K562 (cell line): ENCODE data around the gene SHOC1. TPM values are rescaled to one million over a fixed set of nuclear protein-coding genes. Genes with fewer than 3 reads are reported as not detected.
A peak's percentile ranks its signal among the peaks of the same experiment; 100 is the strongest.

Experiments
- ATAC-seq: fragments of 200-7000 bp; cut with Tn5 transposase; 3 replicates; pipeline ENCODE4 v1.9.1; 2020; ENCODE audit warnings: moderate library complexity
- BruUV-seq: library from RNA; stranded (reverse); fragments of 400-500 nt; replicated peaks from 2 replicates; lab custom pipeline; 2021; lab: Mats Ljungman, UMichigan
- CTCF ChIA-PET: fragments of 300-600 bp; formaldehyde crosslinking; extraction: SDS; loops from one replicate; lab custom pipeline; 2021; ENCODE audit warnings: low intra/inter-chr PET ratio; lab: Yijun Ruan, JAX
- POLR2A ChIA-PET: fragments of 300-600, 350-650 bp; sonication (Branson Sonifier 250); formaldehyde crosslinking; extraction: SDS; loops from one replicate; lab custom pipeline; 2021; ENCODE audit warnings: antibody characterized with exemption, inconsistent platforms; lab: Yijun Ruan, JAX
- DNase-seq, 4 experiments: peaks; one replicate each; pipeline versions ENCODE4 v3.0.0 to v3.0.0-alpha.2; 2011 to 2018; ENCODE audit warnings: low spot score in 3 of 4, mixed read lengths in 3 of 4; ENCODE audit errors: extremely low read depth in 1 of 4
- FAIRE-seq: peaks from 2 replicates; lab custom pipeline; 2011; peaks lifted over from hg19 to GRCh38; lab: Jason Lieb, UNC
- H2AFZ ChIP-seq: 2 replicates; pipeline ENCODE4 v1.6.0; 2011; ENCODE audit warnings: low read depth, low read length, control low read depth, inconsistent platforms
- H3K27ac ChIP-seq: fragments of 200-600 bp; 3 replicates; pipeline ENCODE4 v1.8.0; 2011; ENCODE audit warnings: low read depth, mild to moderate bottlenecking, control low read depth, inconsistent platforms, low read length, moderate library complexity, mixed read lengths; ENCODE audit errors: extremely low read depth
- H3K27me3 ChIP-seq, 2 experiments: fragments of 300-600 bp in 1 of 2; 2 replicates in 1 of 2; 3 replicates in 1 of 2; pipeline versions ENCODE4 v1.6.0 to v1.8.0; 2011; ENCODE audit warnings: inconsistent platforms in 2 of 2, low read length in 2 of 2, mild to moderate bottlenecking in 1 of 2, mixed read lengths in 1 of 2, moderate library complexity in 1 of 2; ENCODE audit not compliant: control insufficient read depth in 2 of 2, insufficient read depth in 2 of 2
- H3K36me3 ChIP-seq: fragments of 300-600 bp; 3 replicates; pipeline ENCODE4 v1.8.0; 2011; ENCODE audit warnings: mild to moderate bottlenecking, low read length, inconsistent platforms; ENCODE audit not compliant: control insufficient read depth, insufficient read depth
- H3K4me1 ChIP-seq, 2 experiments: fragments of 200-600 bp in 1 of 2; replicated peaks in 1 of 2; 2 replicates in 1 of 2; 3 replicates in 1 of 2; pipeline versions ENCODE4 v1.5.1 to v1.8.0; 2011; ENCODE audit warnings: inconsistent platforms in 2 of 2, low read length in 2 of 2, mild to moderate bottlenecking in 1 of 2, mixed read lengths in 1 of 2, moderate library complexity in 1 of 2; ENCODE audit not compliant: control insufficient read depth in 2 of 2, insufficient read depth in 2 of 2
- H3K4me2 ChIP-seq: 2 replicates; pipeline ENCODE4 v1.6.1; 2011; ENCODE audit warnings: low read length, control low read depth, inconsistent platforms, mixed read lengths; ENCODE audit not compliant: insufficient read depth
- H3K4me3 ChIP-seq: fragments of 200-600 bp; sonication (generic), shearing (Covaris generic); 2 replicates; pipeline ENCODE4 v1.5.1; 2016; ENCODE audit warnings: control low read depth, inconsistent platforms
- H3K79me2 ChIP-seq: fragments of 200-600 bp; 3 replicates; pipeline ENCODE4 v1.8.0; 2011; ENCODE audit warnings: low read length, inconsistent platforms; ENCODE audit not compliant: control insufficient read depth, insufficient read depth
- H3K9ac ChIP-seq, 2 experiments: 2 replicates each; pipeline versions ENCODE4 v1.6.0 to v1.6.1; 2011; ENCODE audit warnings: low read depth in 2 of 2, low read length in 2 of 2, control low read depth in 1 of 2, inconsistent platforms in 1 of 2, mild to moderate bottlenecking in 1 of 2, mixed read lengths in 1 of 2; ENCODE audit not compliant: insufficient read depth in 1 of 2
- H3K9me1 ChIP-seq: one replicate; pipeline ENCODE4 v1.6.0; 2011; ENCODE audit warnings: inconsistent platforms, mild to moderate bottlenecking, low read length, moderate library complexity; ENCODE audit not compliant: control insufficient read depth, insufficient read depth
- H3K9me3 ChIP-seq: replicated peaks from 2 replicates; pipeline ENCODE4 v1.5.1; 2011; ENCODE audit warnings: low read depth, low read length, inconsistent platforms; ENCODE audit not compliant: control insufficient read depth, insufficient read depth
- H4K20me1 ChIP-seq: replicated peaks from 2 replicates; pipeline ENCODE4 v1.6.1; 2011; ENCODE audit warnings: low read length, inconsistent platforms, mixed read lengths; ENCODE audit not compliant: control insufficient read depth, insufficient read depth
- CC2D1A ChIP-seq: fragments of 450-650 bp; IDR thresholded peaks from 2 replicates; pipeline ENCODE4 v1.6.1; 2017; ENCODE audit warnings: mild to moderate bottlenecking
- DACH1 ChIP-seq: fragments of 450-650 bp; IDR thresholded peaks from 2 replicates; pipeline ENCODE4 v1.6.1; 2018; ENCODE audit not compliant: partially characterized antibody
- FOSL1 ChIP-seq: fragments of 200-800 bp; sonication (Bioruptor generic); conservative IDR thresholded peaks from 2 replicates; pipeline ENCODE4 v1.6.1; 2016; ENCODE audit warnings: missing genetic modification characterization, missing compliant biosample characterization
- HDAC1 ChIP-seq, 2 experiments: fragments of 450-650 bp; IDR thresholded peaks; 2 replicates each; pipeline ENCODE4 v1.6.1; 2016 to 2017; ENCODE audit warnings: inconsistent platforms in 1 of 2, mild to moderate bottlenecking in 1 of 2, moderate library complexity in 1 of 2
- RUNX1 ChIP-seq: sonication (generic); IDR thresholded peaks from 2 replicates; pipeline ENCODE4 v1.6.1; 2016; ENCODE audit warnings: antibody characterized with exemption, low read depth
- SNIP1 ChIP-seq: fragments of 450-650 bp; IDR thresholded peaks from 2 replicates; pipeline ENCODE4 v1.7.1; 2017; ENCODE audit warnings: low read depth, mild to moderate bottlenecking
- SNRNP70 ChIP-seq: fragments of 200-400 bp; formaldehyde crosslinking; optimal IDR thresholded peaks from 2 replicates; pipeline ENCODE3; 2017; ENCODE audit warnings: low read depth, low read length
- ZC3H11A ChIP-seq: IDR thresholded peaks from 2 replicates; pipeline ENCODE4 v1.6.1; 2012; ENCODE audit warnings: low read depth, low read length, improper control_type of control experiment
- ZNF23 ChIP-seq: fragments of 250-450 bp; sonication (Bioruptor Pico); IDR thresholded peaks from 2 replicates; pipeline ENCODE4 v1.4.0; 2020; ENCODE audit warnings: mild to moderate bottlenecking
- ZNF263 ChIP-seq: sonication (generic); formaldehyde crosslinking; IDR thresholded peaks from 2 replicates; pipeline ENCODE4 v1.8.0; 2022; ENCODE audit warnings: mild to moderate bottlenecking, missing genetic modification reagents, borderline replicate concordance
- ZNF354B ChIP-seq: fragments of 250-450 bp; sonication (Bioruptor Pico); IDR thresholded peaks from 2 replicates; pipeline ENCODE4 v1.4.0; 2020
- ZNF707 ChIP-seq: fragments of 250-450 bp; sonication (Bioruptor Pico); conservative IDR thresholded peaks from 2 replicates; pipeline ENCODE4 v1.8.0; 2022; ENCODE audit warnings: inconsistent platforms, mild to moderate bottlenecking, moderate library complexity
- WGBS: fragments of 100-300 bp; shearing (Covaris generic); methylation state at CpG from one replicate; pipeline ENCODE4 v1.1.6; 2016; ENCODE audit warnings: low coverage, mixed read lengths; ENCODE audit not compliant: insufficient coverage; ENCODE audit errors: missing lambda C conversion rate; 5-methylcytosine and 5-hydroxymethylcytosine counted together
- in situ Hi-C: fragments of 300-500 bp; cut with MboI; formaldehyde crosslinking; loops from 4 replicates; pipeline ENCODE4 v1.15.0; 2018; ENCODE audit warnings: inconsistent platforms, mixed read lengths
- intact Hi-C: fragments of 100-400 bp; cut with micrococcal nuclease; formaldehyde crosslinking; loops from 2 replicates; pipeline ENCODE4 v1.14.2; 2022
- polyA plus RNA-seq, 8 experiments: library from polyadenylated mRNA; depleted of rRNA in 4 of 8; stranded (reverse) in 5 of 8; unstranded in 3 of 8; fragments of >200 nt; fragmentation: Nextera tagmentation in 2 of 8; fragmentation: Illumina TruSeq in 1 of 8; extraction: Ambion mirVana in 2 of 8; extraction: Trizol in 1 of 8; gene quantifications; 2 replicates each; pipeline versions ENCODE4 v1.2.1 to v1.2.3, GENCODE V29; 2011 to 2014; ENCODE audit warnings: inconsistent platforms in 1 of 8, missing spikeins in 1 of 8
- total RNA-seq, 7 experiments: library from RNA; depleted of rRNA in 6 of 7; stranded (reverse); fragments of >200 nt in 6 of 7; fragmentation: Illumina TruSeq in 2 of 7; extraction: Trizol in 2 of 7; gene quantifications; 2 replicates each; pipeline versions ENCODE4 v1.2.1 to v1.2.3, GENCODE V29; 2011 to 2021; ENCODE audit warnings: low replicate concordance in 1 of 7
- TF ChIP-seq, protein P1 (sequence below): fragments of 150-350 bp; conservative IDR thresholded peaks from 2 replicates; pipeline ENCODE4 v1.6.1; 2014; ENCODE audit warnings: low read length
- TF ChIP-seq, protein P2 (sequence below): sonication (generic); formaldehyde crosslinking; IDR thresholded peaks from 2 replicates; pipeline ENCODE4 v1.9.0; 2022; ENCODE audit warnings: mild to moderate bottlenecking, missing genetic modification reagents
- TF ChIP-seq, protein P3 (sequence below): fragments of 450-650 bp; IDR thresholded peaks from 2 replicates; pipeline ENCODE4 v1.6.1; 2018; ENCODE audit not compliant: partially characterized antibody

The SHOC1 gene
- total and polyA plus RNA-seq, 9 of the 15 experiments (the other 6 are each of a cell fraction or from before 2014, with no cell fraction given): 0.03 to 0.09 (median 0.04) TPM; not detected in 6

DNA sequence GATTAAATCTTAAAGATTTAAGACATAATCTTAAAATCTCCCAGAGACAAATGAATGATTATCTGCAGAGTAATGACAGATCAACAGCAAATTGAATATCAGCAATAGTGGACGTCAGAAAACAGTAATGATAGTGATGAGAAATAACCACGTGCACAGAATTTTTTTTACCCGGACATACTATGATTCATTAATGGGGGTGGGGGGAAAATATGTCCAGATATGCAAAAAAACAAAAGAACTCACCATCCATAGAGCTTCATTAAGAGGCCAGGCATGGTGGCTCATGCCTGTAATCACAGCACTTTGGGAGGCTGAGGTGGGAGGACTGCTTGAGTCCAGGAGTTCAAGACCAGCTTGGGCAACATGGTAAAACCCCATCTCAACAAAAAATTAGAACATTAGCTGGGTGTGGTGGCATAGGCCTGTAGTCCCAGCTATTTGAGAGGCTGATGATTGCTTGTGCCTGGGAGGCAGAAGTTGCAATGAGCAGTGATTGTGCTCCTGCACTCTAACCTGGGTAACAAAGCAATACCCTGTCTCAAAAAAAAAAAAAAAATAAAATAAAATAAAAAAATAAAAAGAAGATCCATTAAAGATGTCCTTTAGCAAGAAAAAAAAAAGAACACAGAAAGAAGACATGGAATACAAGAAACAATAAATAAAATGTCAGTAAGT is 30.9 kb upstream of the SHOC1 start:
- Histone ChIP-seq H3K9me3 (no peaks in the 10 kb centered on the region), H3K27ac (no peak overlapping the region), H3K79me2 (no peaks in the 10 kb centered on the region), H4K20me1 (no peaks in the 10 kb centered on the region), H3K9ac (no peak overlapping the region), H3K9me1 (no peaks in the 10 kb centered on the region), H2AFZ (no peak overlapping the region), H3K4me1 (no peaks in the 10 kb centered on the region), H3K36me3 (no peaks in the 10 kb centered on the region), H3K27me3 (peaks cover 0 to 4% of the 10 kb centered on the region in 2 experiments; a peak in 3 of 5 replicates), H3K4me2 (no peak overlapping the region), H3K4me3 (no peak overlapping the region)
- no peak for DNase-seq
- intact Hi-C loops: loop anchor here (5.0 kb wide), 2 partner anchors 63 to 157 kb away; no protein-coding TSS in a partner anchor
- WGBS: 7% methylated on average over 3 of the region's 3 CpGs
- CTCF ChIA-PET: no interaction called here
- no peak for FAIRE-seq
- no peak for ATAC-seq
- POLR2A ChIA-PET: interaction anchor here (0.6 to 1.1 kb wide), 2 partner anchors 141 to 685 kb away, joined by 3 to 4 read pairs; no protein-coding TSS in a partner anchor
- no TSS peak for BruUV-seq
- in situ Hi-C loops: no loop called here
- TF ChIP-seq ZNF707 (CRISPR knock-in tag) (no peak), CC2D1A (no peak), ZC3H11A (no peak), FOSL1 (0 out of 2 replicates have a peak, but pooled peaks have one; percentile 26), HDAC1 (IDR thresholded peaks at IDR 0.05) (no peak), ZNF354B (CRISPR knock-in tag) (no peak), RUNX1 (no peak), SNIP1 (no peak), DACH1 (peak; percentile 27), ZNF263 (peak; percentile 17; the same call in 1 of the 2 replicates), SNRNP70 (no peak), ZNF23 (CRISPR knock-in tag) (no peak)
- TF ChIP-seq, protein P1, sequence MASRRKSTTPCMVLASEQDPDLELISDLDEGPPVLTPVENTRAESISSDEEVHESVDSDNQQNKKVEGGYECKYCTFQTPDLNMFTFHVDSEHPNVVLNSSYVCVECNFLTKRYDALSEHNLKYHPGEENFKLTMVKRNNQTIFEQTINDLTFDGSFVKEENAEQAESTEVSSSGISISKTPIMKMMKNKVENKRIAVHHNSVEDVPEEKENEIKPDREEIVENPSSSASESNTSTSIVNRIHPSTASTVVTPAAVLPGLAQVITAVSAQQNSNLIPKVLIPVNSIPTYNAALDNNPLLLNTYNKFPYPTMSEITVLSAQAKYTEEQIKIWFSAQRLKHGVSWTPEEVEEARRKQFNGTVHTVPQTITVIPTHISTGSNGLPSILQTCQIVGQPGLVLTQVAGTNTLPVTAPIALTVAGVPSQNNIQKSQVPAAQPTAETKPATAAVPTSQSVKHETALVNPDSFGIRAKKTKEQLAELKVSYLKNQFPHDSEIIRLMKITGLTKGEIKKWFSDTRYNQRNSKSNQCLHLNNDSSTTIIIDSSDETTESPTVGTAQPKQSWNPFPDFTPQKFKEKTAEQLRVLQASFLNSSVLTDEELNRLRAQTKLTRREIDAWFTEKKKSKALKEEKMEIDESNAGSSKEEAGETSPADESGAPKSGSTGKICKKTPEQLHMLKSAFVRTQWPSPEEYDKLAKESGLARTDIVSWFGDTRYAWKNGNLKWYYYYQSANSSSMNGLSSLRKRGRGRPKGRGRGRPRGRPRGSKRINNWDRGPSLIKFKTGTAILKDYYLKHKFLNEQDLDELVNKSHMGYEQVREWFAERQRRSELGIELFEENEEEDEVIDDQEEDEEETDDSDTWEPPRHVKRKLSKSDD: no peak
- TF ChIP-seq, protein P2, sequence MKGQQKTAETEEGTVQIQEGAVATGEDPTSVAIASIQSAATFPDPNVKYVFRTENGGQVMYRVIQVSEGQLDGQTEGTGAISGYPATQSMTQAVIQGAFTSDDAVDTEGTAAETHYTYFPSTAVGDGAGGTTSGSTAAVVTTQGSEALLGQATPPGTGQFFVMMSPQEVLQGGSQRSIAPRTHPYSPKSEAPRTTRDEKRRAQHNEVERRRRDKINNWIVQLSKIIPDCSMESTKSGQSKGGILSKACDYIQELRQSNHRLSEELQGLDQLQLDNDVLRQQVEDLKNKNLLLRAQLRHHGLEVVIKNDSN (CRISPR knock-in tag): no peak
- TF ChIP-seq, protein P3, sequence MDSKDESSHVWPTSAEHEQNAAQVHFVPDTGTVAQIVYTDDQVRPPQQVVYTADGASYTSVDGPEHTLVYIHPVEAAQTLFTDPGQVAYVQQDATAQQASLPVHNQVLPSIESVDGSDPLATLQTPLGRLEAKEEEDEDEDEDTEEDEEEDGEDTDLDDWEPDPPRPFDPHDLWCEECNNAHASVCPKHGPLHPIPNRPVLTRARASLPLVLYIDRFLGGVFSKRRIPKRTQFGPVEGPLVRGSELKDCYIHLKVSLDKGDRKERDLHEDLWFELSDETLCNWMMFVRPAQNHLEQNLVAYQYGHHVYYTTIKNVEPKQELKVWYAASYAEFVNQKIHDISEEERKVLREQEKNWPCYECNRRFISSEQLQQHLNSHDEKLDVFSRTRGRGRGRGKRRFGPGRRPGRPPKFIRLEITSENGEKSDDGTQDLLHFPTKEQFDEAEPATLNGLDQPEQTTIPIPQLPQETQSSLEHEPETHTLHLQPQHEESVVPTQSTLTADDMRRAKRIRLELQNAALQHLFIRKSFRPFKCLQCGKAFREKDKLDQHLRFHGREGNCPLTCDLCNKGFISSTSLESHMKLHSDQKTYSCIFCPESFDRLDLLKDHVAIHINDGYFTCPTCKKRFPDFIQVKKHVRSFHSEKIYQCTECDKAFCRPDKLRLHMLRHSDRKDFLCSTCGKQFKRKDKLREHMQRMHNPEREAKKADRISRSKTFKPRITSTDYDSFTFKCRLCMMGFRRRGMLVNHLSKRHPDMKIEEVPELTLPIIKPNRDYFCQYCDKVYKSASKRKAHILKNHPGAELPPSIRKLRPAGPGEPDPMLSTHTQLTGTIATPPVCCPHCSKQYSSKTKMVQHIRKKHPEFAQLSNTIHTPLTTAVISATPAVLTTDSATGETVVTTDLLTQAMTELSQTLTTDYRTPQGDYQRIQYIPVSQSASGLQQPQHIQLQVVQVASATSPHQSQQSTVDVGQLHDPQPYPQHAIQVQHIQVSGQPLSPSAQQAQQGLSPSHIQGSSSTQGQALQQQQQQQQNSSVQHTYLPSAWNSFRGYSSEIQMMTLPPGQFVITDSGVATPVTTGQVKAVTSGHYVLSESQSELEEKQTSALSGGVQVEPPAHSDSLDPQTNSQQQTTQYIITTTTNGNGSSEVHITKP: peak; percentile 17
